GM12872 (cell line): ENCODE measurements around the gene TMEM186.

Experiments used
- TF ChIP-seq, protein P1 (sequence below): IDR thresholded peaks from 3 replicates; pipeline ENCODE4 v1.5.1; 2011; ENCODE audit warnings: low read depth, mild to moderate bottlenecking, low read length, moderate library complexity; ENCODE audit not compliant: insufficient read depth

Gene TMEM186

DNA sequence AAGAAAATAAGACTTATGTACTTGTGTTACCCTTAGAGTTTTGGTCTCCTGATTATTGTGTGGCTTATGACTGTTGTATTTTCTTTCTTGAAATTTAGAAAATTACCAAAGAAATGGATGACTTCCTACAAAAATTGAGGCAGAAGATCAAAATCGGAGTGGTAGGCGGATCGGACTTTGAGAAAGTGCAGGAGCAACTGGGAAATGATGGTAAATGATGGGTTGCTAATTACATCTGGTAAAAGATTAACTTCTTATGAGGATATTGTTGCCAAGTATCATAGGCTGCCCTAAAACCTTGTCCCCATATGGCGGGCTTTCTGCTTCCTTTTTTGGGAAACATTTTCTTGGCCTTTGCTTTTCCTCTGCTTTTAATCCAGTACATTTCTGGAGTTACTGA lies 4.3 kb upstream of the TMEM186 start:
- TF ChIP-seq, protein P1, sequence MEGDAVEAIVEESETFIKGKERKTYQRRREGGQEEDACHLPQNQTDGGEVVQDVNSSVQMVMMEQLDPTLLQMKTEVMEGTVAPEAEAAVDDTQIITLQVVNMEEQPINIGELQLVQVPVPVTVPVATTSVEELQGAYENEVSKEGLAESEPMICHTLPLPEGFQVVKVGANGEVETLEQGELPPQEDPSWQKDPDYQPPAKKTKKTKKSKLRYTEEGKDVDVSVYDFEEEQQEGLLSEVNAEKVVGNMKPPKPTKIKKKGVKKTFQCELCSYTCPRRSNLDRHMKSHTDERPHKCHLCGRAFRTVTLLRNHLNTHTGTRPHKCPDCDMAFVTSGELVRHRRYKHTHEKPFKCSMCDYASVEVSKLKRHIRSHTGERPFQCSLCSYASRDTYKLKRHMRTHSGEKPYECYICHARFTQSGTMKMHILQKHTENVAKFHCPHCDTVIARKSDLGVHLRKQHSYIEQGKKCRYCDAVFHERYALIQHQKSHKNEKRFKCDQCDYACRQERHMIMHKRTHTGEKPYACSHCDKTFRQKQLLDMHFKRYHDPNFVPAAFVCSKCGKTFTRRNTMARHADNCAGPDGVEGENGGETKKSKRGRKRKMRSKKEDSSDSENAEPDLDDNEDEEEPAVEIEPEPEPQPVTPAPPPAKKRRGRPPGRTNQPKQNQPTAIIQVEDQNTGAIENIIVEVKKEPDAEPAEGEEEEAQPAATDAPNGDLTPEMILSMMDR, result no peak

DNA sequence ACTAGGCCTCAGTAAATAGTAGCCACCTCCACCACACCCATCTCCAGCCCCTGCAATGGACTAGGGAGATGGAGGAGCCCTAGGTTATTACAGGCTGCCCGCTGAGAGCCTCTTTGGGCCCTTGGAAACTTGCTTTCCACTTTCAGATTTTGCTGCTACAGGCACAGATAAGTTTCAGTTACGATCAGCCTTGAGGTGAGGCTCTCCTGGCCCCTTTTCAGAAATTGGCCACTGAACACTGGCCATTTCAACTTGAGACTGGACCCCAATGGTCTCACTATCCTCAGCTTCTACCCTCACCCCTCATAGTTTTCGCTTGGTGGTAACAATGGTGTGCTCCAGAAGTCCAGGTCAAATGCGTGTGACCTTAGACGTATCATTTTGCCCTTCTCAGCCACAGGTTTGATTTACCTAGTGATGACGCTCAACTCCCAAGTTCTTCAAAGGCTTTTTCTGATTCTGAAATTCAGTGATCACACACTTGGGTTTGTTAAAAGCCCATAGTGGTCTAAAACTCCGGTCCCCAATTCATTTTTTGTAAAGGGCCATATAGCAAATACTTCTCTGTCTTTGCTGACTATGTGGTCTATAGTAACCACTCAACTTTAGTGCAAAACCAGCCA lies 1.2 kb upstream of the TMEM186 start:
- TF ChIP-seq, protein P1, result no peak

DNA sequence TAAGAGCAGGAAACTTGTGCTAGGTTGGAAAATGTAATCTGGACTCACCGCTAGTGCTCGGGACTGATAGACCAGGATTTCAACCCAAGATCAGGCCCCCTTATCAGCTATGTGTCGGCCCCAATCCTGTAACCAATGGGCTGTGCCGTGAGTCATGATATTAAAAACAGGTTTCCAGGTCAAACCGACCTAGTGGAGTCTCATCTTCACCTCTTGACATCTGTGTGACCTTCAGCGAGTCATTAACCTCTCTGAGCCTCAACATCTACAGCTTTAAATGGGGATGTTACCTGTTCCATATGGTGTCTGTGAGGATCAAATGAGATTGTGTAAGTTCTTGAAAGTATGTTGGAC lies 712 bp upstream of the TMEM186 start:
- TF ChIP-seq, protein P1, result no peak

DNA sequence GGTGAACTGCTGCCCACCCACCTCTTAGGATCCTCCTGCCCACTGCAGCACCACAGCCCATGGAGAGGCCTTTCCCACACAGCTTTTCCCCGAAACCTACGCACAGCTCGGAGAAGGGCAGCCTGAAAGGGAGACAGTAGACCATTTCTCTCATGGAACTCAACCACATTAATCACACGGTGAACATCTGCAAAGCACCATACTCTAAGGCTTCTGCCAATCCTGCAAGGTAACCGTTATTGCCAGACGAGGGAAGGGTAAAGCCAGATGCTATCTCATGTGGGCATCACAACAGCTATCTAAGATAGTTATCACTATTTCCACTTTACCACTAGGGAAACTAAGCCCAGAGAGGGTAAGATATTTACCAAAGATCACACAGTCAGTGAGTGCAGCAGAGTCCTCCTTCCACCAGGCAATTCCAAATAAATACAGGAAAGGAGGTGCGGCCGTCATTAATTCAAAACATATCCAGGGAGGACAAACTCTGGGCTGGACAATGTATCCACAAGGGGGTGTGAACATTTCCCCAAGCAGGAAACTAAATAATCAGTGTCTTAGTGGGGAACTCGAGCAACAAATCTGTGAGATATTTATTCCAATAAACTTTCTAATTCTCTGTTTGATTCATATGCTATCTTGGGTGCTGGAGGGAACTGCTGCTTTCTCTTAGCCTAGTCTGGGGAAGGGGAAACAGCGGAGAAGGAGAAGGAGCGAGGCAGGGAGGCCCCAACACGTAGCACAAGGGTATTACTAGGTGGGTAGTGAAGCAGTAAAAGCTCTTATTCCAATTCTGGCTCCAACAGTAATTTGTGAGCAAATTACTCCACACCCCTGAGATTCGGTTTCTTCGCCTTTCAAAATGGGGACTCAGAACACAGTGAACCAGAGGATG lies 723 bp downstream of the TMEM186 start:
- TF ChIP-seq, protein P1, result no peak

DNA sequence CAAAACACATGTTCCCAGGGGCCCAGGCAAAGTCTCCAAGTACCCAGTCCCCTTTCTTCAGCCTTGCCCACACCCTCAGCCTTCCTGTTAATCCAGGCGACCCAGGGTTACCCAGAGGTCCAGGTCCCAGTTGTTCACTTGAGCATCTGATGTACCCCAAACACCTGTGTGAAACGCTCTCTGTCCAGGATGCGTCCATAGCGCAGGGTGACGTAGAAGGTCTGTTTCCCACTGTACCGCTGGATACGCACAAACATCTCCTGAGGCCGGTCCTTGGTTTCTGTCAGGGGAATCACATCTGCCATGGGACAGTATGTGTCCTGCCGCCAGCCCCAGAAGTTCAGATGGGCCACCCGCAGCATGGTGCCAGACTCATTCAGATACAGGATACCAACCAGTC lies 1.6 kb downstream of the TMEM186 start:
- TF ChIP-seq, protein P1, result no peak

DNA sequence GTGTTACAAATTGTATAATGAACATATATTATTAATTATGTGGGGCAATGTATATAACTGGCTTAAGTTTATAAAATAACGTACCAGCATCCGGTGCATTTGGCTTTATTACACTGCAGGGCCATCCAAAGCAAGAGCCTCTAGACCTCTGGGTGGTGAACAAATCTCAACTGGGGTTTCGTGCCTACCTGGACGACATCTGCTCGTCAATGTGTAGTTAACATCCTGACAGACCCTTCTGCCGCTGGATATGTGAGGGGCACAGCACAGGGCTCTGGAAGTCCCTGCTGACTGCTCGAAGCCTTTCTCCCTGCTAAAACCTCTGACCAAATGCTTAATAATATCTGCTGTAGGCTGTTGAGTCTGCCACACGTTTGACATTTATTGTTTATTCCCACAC lies 2.3 kb downstream of the TMEM186 start:
- TF ChIP-seq, protein P1, result no peak

DNA sequence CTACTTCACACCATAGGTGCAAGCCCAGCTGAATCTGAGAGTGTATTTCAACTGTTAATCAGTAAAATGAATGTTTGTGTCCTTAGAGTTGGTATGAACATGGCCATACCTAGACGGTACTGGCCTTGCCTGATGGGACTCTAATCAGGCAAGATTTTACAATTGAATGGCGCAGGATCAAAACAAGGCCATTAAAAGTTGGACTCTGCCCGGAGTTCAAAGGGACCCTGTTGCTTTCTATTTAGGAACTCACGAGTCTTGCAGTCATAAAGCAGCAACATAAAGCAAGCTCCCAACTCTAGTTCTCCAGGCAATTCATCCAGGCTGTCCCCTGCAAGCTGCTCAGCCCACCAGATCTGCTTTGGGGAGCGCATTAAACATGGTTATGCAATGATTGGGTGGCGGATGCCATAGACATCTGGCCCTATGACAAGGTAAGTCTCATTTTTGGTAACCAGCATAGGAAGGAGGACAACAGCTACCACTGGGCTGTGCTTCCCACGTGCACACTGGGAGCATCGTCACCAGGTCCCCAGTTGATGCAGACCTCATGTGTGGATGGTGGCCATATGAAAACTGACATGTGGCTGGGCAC lies 8.8 kb downstream of the TMEM186 start:
- TF ChIP-seq, protein P1, result no peak
